Astrocyte (in vitro differentiated cells and primary cell): Measurements from ENCODE around the gene SLIT3. TPM values are rescaled to one million over a fixed set of nuclear protein-coding genes. Genes with fewer than 3 reads are reported as not detected.
A peak's percentile ranks its signal among the peaks of the same experiment; 100 is the strongest.

ENCODE experiments used
- DNase-seq: peaks from one replicate; pipeline ENCODE4 v3.0.0-alpha.2; 2010; ENCODE audit warnings: low read depth
- FAIRE-seq: peaks from 2 replicates; lab custom pipeline; 2011; peaks lifted over from hg19 to GRCh38; lab: Jason Lieb, UNC
- H2AFZ ChIP-seq: 2 replicates; pipeline ENCODE4 v1.6.0; 2012; ENCODE audit warnings: low read depth, low read length, inconsistent platforms
- H3K27ac ChIP-seq: 2 replicates; pipeline ENCODE4 v1.5.1; 2011; ENCODE audit warnings: low read depth, low read length, inconsistent platforms
- H3K27me3 ChIP-seq: 2 replicates; pipeline ENCODE4 v1.6.0; 2011; ENCODE audit warnings: low read length, inconsistent platforms; ENCODE audit not compliant: insufficient read depth
- H3K36me3 ChIP-seq: 2 replicates; pipeline ENCODE4 v1.5.1; 2011; ENCODE audit warnings: low read length, inconsistent platforms; ENCODE audit not compliant: insufficient read depth
- H3K4me1 ChIP-seq: 2 replicates; pipeline ENCODE4 v1.5.1; 2011; ENCODE audit warnings: low read length, inconsistent platforms; ENCODE audit not compliant: insufficient read depth
- H3K4me2 ChIP-seq: 2 replicates; pipeline ENCODE4 v1.6.0; 2012; ENCODE audit warnings: low read length, inconsistent platforms
- H3K4me3 ChIP-seq: 2 replicates; pipeline ENCODE4 v1.5.1; 2011; ENCODE audit warnings: low read depth, mild to moderate bottlenecking, low read length, inconsistent platforms; ENCODE audit not compliant: insufficient read depth
- H3K79me2 ChIP-seq: 2 replicates; pipeline ENCODE4 v1.6.0; 2012; ENCODE audit warnings: mild to moderate bottlenecking, low read length, inconsistent platforms; ENCODE audit not compliant: insufficient read depth
- H3K9ac ChIP-seq: 2 replicates; pipeline ENCODE4 v1.6.0; 2012; ENCODE audit warnings: mild to moderate bottlenecking, low read length, inconsistent platforms
- H3K9me3 ChIP-seq: 2 replicates; pipeline ENCODE4 v1.5.1; 2012; ENCODE audit warnings: low read depth, mild to moderate bottlenecking, low read length, inconsistent platforms; ENCODE audit not compliant: insufficient read depth
- H4K20me1 ChIP-seq: 2 replicates; pipeline ENCODE4 v1.6.0; 2012; ENCODE audit warnings: low read length, inconsistent platforms; ENCODE audit not compliant: insufficient read depth
- H3K27ac Mint-ChIP-seq: one replicate; pipeline ENCODE4 v1.8.0; 2021; ENCODE audit warnings: mild to moderate bottlenecking, mixed read lengths; ENCODE audit not compliant: unreplicated experiment
- H3K27me3 Mint-ChIP-seq: one replicate; pipeline ENCODE4 v1.8.0; 2021; ENCODE audit warnings: low read depth, mixed read lengths; ENCODE audit not compliant: unreplicated experiment
- H3K36me3 Mint-ChIP-seq: one replicate; pipeline ENCODE4 v1.8.0; 2021; ENCODE audit warnings: low read depth, mixed read lengths; ENCODE audit not compliant: unreplicated experiment
- H3K4me1 Mint-ChIP-seq: one replicate; pipeline ENCODE4 v1.8.0; 2021; ENCODE audit warnings: low read depth, mixed read lengths; ENCODE audit not compliant: unreplicated experiment
- H3K4me3 Mint-ChIP-seq: one replicate; pipeline ENCODE4 v1.8.0; 2021; ENCODE audit warnings: mild to moderate bottlenecking, moderate library complexity, mixed read lengths; ENCODE audit not compliant: unreplicated experiment
- H3K9me3 Mint-ChIP-seq: one replicate; pipeline ENCODE4 v1.8.0; 2021; ENCODE audit warnings: mild to moderate bottlenecking, mixed read lengths; ENCODE audit not compliant: unreplicated experiment
- EZH2 ChIP-seq: IDR thresholded peaks from 2 replicates; pipeline ENCODE4 v1.6.1; 2012; ENCODE audit warnings: mild to moderate bottlenecking, low read length, inconsistent platforms; ENCODE audit not compliant: insufficient read depth
- total RNA-seq: library from RNA; stranded (reverse); gene quantifications from 2 replicates; pipeline ENCODE4 v1.2.1, GENCODE V29; 2021
- TF ChIP-seq, protein P1 (sequence below): IDR thresholded peaks from 2 replicates; pipeline ENCODE4 v1.5.1; 2011; ENCODE audit warnings: low read depth, mild to moderate bottlenecking, inconsistent platforms, low read length, moderate library complexity; ENCODE audit not compliant: insufficient read depth

Gene SLIT3
- total RNA-seq, 1 donor from 2014 or later = 20.7 TPM

DNA sequence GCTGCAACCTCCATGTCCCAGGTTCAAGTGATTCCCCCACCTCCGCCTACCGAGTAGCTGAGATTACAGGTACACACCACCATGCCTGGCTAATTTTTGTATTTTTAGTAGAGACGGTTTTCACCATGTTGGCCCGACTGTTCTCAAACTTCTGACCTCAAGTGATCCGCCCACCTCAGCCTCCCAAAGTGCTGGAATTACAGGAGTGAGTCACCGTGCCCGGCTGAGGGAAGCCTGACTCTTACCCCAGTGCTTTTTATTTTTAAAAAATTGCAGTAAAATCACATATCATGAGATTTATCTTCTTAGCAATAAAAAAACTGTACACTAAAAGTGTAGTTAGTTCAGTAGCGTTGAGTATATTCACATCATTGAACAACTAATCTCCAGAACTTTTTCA is 105.3 kb downstream of the SLIT3 start:
- H3K9me3 Mint-ChIP-seq = no peaks in the 10 kb centered on the region
- Histone ChIP-seq H3K4me2 (peak overlapping the region; percentile 27), H3K36me3 (no peaks in the 10 kb centered on the region), H3K9me3 (no peaks in the 10 kb centered on the region), H3K4me1 (peaks cover 6% of the 10 kb centered on the region), H2AFZ (no peak overlapping the region), H3K79me2 (no peaks in the 10 kb centered on the region), H3K9ac (no peak overlapping the region), H3K27me3 (no peaks in the 10 kb centered on the region), H3K27ac (no peak overlapping the region), H4K20me1 (no peaks in the 10 kb centered on the region), H3K4me3 (no peak overlapping the region)
- H3K36me3 Mint-ChIP-seq = peaks cover 9% of the 10 kb centered on the region
- H3K27me3 Mint-ChIP-seq = peaks cover 5% of the 10 kb centered on the region
- DNase-seq = no peak
- no peak for TF ChIP-seq EZH2
- TF ChIP-seq, protein P1, sequence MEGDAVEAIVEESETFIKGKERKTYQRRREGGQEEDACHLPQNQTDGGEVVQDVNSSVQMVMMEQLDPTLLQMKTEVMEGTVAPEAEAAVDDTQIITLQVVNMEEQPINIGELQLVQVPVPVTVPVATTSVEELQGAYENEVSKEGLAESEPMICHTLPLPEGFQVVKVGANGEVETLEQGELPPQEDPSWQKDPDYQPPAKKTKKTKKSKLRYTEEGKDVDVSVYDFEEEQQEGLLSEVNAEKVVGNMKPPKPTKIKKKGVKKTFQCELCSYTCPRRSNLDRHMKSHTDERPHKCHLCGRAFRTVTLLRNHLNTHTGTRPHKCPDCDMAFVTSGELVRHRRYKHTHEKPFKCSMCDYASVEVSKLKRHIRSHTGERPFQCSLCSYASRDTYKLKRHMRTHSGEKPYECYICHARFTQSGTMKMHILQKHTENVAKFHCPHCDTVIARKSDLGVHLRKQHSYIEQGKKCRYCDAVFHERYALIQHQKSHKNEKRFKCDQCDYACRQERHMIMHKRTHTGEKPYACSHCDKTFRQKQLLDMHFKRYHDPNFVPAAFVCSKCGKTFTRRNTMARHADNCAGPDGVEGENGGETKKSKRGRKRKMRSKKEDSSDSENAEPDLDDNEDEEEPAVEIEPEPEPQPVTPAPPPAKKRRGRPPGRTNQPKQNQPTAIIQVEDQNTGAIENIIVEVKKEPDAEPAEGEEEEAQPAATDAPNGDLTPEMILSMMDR = no peak
- no peak overlapping the region for H3K27ac Mint-ChIP-seq
- no peak overlapping the region for H3K4me3 Mint-ChIP-seq
- peaks cover 2% of the 10 kb centered on the region for H3K4me1 Mint-ChIP-seq
- no peak for FAIRE-seq

DNA sequence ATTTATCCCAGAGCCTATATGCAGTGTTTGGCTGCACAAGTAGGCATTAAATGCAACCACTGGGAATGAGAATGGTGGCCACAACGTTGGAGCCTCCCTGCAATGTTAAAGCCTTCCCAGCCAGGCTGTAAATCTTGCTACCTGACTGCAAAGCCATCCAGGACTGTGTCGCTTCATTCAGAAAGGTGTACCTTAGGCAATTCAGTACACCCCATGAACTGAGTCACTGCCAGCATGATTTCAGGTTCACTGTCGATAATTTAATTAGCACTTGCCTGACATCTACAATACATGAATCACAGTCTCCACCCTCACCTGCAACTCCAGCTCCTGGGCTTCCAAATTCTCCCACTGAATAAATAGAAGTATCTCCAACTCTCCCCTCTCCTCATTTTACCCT is 108.4 kb downstream of the SLIT3 start:
- no peak overlapping the region for H3K4me3 Mint-ChIP-seq
- Histone ChIP-seq H3K4me3 (no peak overlapping the region), H4K20me1 (no peaks in the 10 kb centered on the region), H3K27me3 (no peaks in the 10 kb centered on the region), H3K4me2 (no peak overlapping the region), H3K9me3 (no peaks in the 10 kb centered on the region), H2AFZ (no peak overlapping the region), H3K36me3 (no peaks in the 10 kb centered on the region), H3K79me2 (no peaks in the 10 kb centered on the region), H3K9ac (no peak overlapping the region), H3K27ac (no peak overlapping the region), H3K4me1 (peaks cover 6% of the 10 kb centered on the region)
- FAIRE-seq (no peak), DNase-seq (no peak)
- TF ChIP-seq, protein P1 = no peak
- TF ChIP-seq EZH2 = no peak
- H3K27me3 Mint-ChIP-seq = peaks cover 5% of the 10 kb centered on the region
- no peaks in the 10 kb centered on the region for H3K9me3 Mint-ChIP-seq
- peaks cover 9% of the 10 kb centered on the region for H3K36me3 Mint-ChIP-seq
- H3K27ac Mint-ChIP-seq = no peak overlapping the region
- peaks cover 2% of the 10 kb centered on the region for H3K4me1 Mint-ChIP-seq

DNA sequence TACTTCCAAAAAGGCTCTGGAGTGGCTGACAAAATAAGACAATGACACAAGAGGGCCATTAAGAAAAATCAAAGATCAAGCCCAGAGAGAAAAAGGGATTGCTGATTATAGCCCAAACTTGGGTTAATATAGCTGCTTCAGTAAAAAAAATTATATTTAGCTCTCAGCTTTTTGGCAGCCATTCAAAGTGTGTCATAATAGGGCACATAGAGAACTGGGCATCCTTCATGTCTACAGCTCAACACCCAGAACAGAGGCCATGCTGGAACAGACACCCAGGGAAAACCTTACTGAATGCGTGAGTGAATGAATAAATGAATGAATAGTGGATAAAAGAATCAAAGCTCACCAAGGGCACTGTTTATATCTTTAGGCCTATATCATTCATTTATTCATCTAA is 110.1 kb downstream of the SLIT3 start:
- TF ChIP-seq, protein P1 = no peak
- TF ChIP-seq EZH2 = no peak
- no peak overlapping the region for H3K4me3 ChIP-seq
- H3K36me3 ChIP-seq = no peaks in the 10 kb centered on the region
- no peaks in the 10 kb centered on the region for H3K9me3 ChIP-seq
- no peak overlapping the region for H3K4me2 ChIP-seq
- no peak overlapping the region for H3K4me3 Mint-ChIP-seq
- H3K27ac ChIP-seq = no peak overlapping the region
- no peaks in the 10 kb centered on the region for H3K27me3 ChIP-seq
- H3K9ac ChIP-seq = no peak overlapping the region
- H3K4me1 ChIP-seq = peaks cover 6% of the 10 kb centered on the region
- H3K79me2 ChIP-seq = no peaks in the 10 kb centered on the region
- no peak for FAIRE-seq
- H3K9me3 Mint-ChIP-seq = no peaks in the 10 kb centered on the region
- H3K4me1 Mint-ChIP-seq = peaks cover 11% of the 10 kb centered on the region
- DNase-seq = no peak
- peaks cover 9% of the 10 kb centered on the region for H3K36me3 Mint-ChIP-seq
- H4K20me1 ChIP-seq = no peaks in the 10 kb centered on the region
- peaks cover 5% of the 10 kb centered on the region for H3K27me3 Mint-ChIP-seq
- H2AFZ ChIP-seq = no peak overlapping the region
- no peak overlapping the region for H3K27ac Mint-ChIP-seq
